Upper lobe of right lung (tissue), 1 donor: ENCODE measurements around the gene ZNF692. TPM values are rescaled to one million over a fixed set of nuclear protein-coding genes. Genes with fewer than 3 reads are reported as not detected.

Source experiments
- ATAC-seq: fragments of 200-7000 bp; cut with Tn5 transposase; one replicate; pipeline ENCODE4 v1.9.1; 2020; ENCODE audit warnings: mild to moderate bottlenecking, moderate library complexity
- DNase-seq: peaks from one replicate; pipeline ENCODE4 v3.0.0-alpha.2; 2020
- H3K27ac ChIP-seq: fragments of 200-600 bp; one replicate; pipeline ENCODE4 v1.8.0; 2022
- H3K27me3 ChIP-seq: fragments of 200-600 bp; one replicate; pipeline ENCODE4 v1.8.0; 2022; ENCODE audit warnings: mild to moderate bottlenecking
- H3K36me3 ChIP-seq: fragments of 200-600 bp; one replicate; pipeline ENCODE4 v1.8.0; 2022
- H3K4me1 ChIP-seq: fragments of 200-600 bp; one replicate; pipeline ENCODE4 v1.8.0; 2022
- H3K4me3 ChIP-seq: fragments of 200-600 bp; one replicate; pipeline ENCODE4 v1.8.0; 2022; ENCODE audit warnings: mild to moderate bottlenecking
- H3K9me3 ChIP-seq: fragments of 200-600 bp; one replicate; pipeline ENCODE4 v1.8.0; 2022
- intact Hi-C: fragments of 100-400 bp; cut with DNase I; formaldehyde crosslinking; loops from one replicate; pipeline ENCODE4 v1.11.0; 2022
- total RNA-seq: library from RNA; stranded (reverse); fragmentation: NEBNext Ultra II Directional; extraction: Animal tissue kit (Norgen Biotek cat#: 25700); gene quantifications from one replicate; pipeline ENCODE4 v1.2.1, GENCODE V29; 2021
- TF ChIP-seq, protein P1 (sequence below): fragments of 200-600 bp; IDR thresholded peaks from one replicate; pipeline ENCODE4 v1.8.0; 2022; ENCODE audit warnings: antibody characterized with exemption
- donor health status: DM: no; HTN: yes; CAD: no; lungs with severe emphysema.

Gene ZNF692
- total RNA-seq, 1 donor from 2014 or later = 38.1 TPM

DNA sequence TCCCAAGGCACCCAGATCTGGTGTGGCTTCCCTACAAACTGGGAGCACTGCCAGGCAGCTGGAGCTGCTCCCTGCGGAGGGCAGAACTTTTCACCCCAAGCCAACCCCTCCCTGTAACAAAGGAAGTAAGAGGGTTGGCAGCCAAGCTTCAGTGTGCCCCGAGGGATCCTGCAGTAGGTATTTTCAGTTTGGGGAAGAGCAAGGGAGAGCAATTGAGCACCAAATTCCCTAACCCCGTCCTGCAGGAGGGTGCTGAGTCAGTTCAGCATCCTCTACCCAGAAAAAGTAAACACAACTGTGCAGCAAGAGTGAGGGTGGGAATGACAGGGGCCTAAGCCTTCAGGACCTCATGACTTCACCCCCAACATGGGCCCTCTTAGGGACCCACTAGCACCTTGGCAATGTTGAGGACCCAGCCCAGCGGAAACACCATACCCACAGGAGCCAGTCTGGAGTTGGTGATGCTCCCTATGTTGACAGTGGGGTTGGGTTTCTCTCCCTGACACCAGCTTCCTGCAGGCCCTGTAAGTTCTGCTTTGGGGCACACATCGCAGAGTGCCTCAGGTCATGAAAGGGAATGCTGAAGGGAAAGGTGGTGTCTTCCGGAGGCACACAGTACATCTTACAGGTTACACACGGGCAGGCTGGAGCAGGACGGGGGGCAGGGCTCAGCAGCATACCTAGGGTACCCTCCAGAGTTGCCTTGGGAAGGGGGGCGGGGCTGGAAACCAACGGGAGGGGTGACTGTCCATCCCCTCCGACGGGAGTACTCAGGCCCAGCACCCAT lies 48.0 kb downstream of the ZNF692 start:
- no peaks in the 10 kb centered on the region for H3K9me3 ChIP-seq
- peaks cover 23% of the 10 kb centered on the region for H3K4me1 ChIP-seq
- no peak overlapping the region for H3K27ac ChIP-seq
- H3K36me3 ChIP-seq = peaks cover 50% of the 10 kb centered on the region
- H3K27me3 ChIP-seq = no peaks in the 10 kb centered on the region
- intact Hi-C loops = no loop called here
- ATAC-seq (no peak), DNase-seq (no peak)
- TF ChIP-seq, protein P1, sequence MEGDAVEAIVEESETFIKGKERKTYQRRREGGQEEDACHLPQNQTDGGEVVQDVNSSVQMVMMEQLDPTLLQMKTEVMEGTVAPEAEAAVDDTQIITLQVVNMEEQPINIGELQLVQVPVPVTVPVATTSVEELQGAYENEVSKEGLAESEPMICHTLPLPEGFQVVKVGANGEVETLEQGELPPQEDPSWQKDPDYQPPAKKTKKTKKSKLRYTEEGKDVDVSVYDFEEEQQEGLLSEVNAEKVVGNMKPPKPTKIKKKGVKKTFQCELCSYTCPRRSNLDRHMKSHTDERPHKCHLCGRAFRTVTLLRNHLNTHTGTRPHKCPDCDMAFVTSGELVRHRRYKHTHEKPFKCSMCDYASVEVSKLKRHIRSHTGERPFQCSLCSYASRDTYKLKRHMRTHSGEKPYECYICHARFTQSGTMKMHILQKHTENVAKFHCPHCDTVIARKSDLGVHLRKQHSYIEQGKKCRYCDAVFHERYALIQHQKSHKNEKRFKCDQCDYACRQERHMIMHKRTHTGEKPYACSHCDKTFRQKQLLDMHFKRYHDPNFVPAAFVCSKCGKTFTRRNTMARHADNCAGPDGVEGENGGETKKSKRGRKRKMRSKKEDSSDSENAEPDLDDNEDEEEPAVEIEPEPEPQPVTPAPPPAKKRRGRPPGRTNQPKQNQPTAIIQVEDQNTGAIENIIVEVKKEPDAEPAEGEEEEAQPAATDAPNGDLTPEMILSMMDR = no peak
- no peak overlapping the region for H3K4me3 ChIP-seq

DNA sequence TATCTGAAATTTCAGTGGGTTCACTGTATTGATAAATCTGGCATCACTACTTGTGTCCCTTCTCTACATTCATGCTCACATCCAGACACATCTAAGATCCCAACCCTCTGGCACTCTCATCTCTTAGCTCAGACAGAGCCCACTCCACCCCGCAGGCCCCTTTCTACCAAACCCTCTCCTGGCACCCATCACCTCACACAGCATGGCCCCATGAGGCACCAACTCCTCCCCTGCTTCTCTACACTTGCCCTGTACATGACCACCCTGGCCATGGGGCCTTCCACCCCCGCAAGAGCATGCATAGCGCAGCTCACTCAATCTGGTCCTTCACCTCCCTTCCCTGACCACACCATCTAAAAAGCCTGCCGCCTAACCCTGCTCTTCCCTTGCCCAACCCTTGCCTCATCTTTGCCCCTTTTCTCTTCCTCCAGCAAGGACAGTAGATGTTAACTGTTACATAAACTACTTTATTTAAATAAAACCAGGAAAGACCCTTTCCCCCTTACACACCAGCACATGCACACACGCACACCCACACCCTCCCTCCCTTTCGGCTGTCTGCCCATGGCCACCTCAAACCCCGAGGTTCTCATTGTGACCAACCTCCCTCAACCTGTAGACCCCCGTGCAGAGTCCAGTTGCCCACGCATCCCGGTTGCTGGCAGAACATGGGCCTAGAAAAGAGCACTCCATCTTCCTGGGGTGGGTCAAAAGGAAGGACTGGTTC lies 48.7 kb downstream of the ZNF692 start:
- H3K27me3 ChIP-seq = no peaks in the 10 kb centered on the region
- no peak overlapping the region for H3K27ac ChIP-seq
- intact Hi-C loops = no loop called here
- H3K36me3 ChIP-seq = peaks cover 42% of the 10 kb centered on the region
- DNase-seq (no peak), ATAC-seq (no peak)
- H3K4me3 ChIP-seq = no peak overlapping the region
- peaks cover 23% of the 10 kb centered on the region for H3K4me1 ChIP-seq
- H3K9me3 ChIP-seq = no peaks in the 10 kb centered on the region
- TF ChIP-seq, protein P1 = no peak

DNA sequence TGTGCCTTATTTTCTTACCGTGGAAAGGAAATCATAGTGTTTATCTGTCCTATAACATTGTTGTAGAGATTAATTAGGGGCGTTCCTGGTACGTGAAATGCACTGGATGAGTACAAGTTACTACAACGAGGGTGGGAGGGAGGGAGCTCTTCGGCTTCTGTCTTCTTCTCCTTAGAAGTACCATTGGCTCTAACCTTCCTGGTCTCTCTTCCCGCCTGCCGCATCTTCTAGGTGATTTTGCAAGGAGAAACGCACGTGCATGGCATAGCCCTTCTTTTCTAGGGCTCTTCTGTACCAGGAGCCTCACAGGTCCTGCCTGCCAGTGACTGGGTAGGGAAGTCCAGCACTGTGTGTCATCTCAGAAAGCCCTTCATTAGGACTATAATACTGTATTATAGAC lies 50.0 kb downstream of the ZNF692 start:
- TF ChIP-seq, protein P1 = no peak
- Histone ChIP-seq H3K4me1 (peaks cover 23% of the 10 kb centered on the region), H3K36me3 (peaks cover 30% of the 10 kb centered on the region), H3K4me3 (no peak overlapping the region), H3K9me3 (no peaks in the 10 kb centered on the region), H3K27me3 (no peaks in the 10 kb centered on the region), H3K27ac (no peak overlapping the region)
- DNase-seq (no peak), ATAC-seq (no peak)
- intact Hi-C loops = no loop called here

DNA sequence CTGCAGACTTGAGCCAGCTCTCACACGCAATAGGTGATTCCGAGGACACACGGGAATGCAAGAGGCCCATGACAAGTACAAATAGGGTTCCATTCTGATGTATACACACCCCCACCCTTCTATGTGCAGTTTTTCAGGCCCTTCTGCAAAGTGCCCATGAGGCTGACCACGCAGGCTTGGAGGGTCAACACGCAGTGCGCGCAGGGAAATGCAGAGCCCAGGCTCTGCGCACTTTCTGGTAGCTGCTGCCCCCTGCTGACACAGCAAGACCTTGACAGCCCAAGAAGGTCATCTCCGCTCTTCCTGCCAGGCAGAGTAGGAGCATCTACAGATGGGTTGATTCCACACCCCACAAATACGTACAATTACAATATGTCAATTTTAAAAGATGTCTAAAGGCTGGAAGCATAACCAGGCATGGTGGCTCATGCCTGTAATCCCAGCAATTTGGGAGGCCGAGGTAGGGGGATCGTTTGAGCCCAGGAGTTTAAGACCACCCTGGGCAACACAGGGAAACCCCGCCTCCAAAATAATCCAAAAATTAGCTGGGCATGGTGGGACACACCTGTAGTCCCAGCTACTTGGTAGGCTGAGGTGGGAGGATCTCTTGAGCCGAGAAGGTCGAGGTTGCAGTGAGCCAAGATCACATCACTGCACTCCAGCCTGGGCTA lies 51.7 kb downstream of the ZNF692 start:
- no peak overlapping the region for H3K4me3 ChIP-seq
- no peaks in the 10 kb centered on the region for H3K27me3 ChIP-seq
- H3K4me1 ChIP-seq = peaks cover 23% of the 10 kb centered on the region
- no peak overlapping the region for H3K27ac ChIP-seq
- DNase-seq (peak; percentile 77), ATAC-seq (peak; percentile 80)
- H3K9me3 ChIP-seq = no peaks in the 10 kb centered on the region
- TF ChIP-seq, protein P1 = peak; percentile 78
- intact Hi-C loops = no loop called here
- peaks cover 15% of the 10 kb centered on the region for H3K36me3 ChIP-seq

DNA sequence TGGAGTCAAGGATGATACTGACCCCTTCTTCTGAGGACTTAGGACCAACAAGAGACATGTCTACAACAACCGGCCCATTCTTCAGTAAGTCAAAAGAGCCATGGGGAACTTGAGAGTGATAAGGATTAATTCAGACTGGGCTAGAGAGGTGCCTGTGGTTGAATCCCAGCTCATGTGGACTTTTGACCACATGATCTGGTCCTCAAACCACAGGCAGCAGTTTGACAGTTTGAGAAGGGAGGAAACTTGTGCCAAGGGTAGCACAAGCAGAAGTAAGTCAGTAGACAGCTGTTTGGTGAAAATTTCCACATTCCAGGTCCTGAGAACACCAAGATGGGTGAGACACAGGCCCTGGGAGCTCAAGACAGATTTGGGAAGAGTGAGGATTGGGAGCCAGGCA lies 53.0 kb downstream of the ZNF692 start:
- H3K9me3 ChIP-seq = no peaks in the 10 kb centered on the region
- ATAC-seq = peak; percentile 76
- H3K27ac ChIP-seq = no peak overlapping the region
- TF ChIP-seq, protein P1 = no peak
- no peak for DNase-seq
- no peak overlapping the region for H3K4me3 ChIP-seq
- peaks cover 21% of the 10 kb centered on the region for H3K4me1 ChIP-seq
- H3K36me3 ChIP-seq = peaks cover 2% of the 10 kb centered on the region
- intact Hi-C loops = no loop called here
- peaks cover 8% of the 10 kb centered on the region for H3K27me3 ChIP-seq
